ENCODE measurements around the gene SSTR5. TPM values are rescaled to one million over a fixed set of nuclear protein-coding genes. Genes with fewer than 3 reads are reported as not detected.

SSTR5 gene
- total and polyA plus RNA-seq, 2 donors (not counting 1 experiment from before 2014, with no cell fraction given): not detected

- H3K4me1 Mint-ChIP-seq: no peaks in the 10 kb centered on the region
- ChIA-PET CTCF (no interaction called here), POLR2A (no interaction called here)
- TF ChIP-seq CTCF (IDR thresholded peaks at IDR 0.05) (no peak), EZH2 (IDR thresholded peaks at IDR 0.05; ENCODE audit: borderline replicate concordance, insufficient read depth, low read depth, low read length, poor library complexity, severe bottlenecking) (no peak)
- WGBS (ENCODE audit: insufficient coverage): 82% methylated on average over 8 of the region's 8 CpGs
- intact Hi-C loops (cut with micrococcal nuclease): no loop called here
- no peak overlapping the region for H3K9ac ChIP-seq (ENCODE audit: low read length)
- peaks cover 0 to 21% (median 0%) of the 10 kb centered on the region in 4 experiments for H3K27me3 ChIP-seq (replicated peaks in 1 of 4; ENCODE audit: control extremely low read depth in 1 of 4, control insufficient read depth in 3 of 4, insufficient read depth in 4 of 4, low read length in 3 of 4)
- H3K4me2 ChIP-seq (replicated peaks; ENCODE audit: low read depth, low read length, poor library complexity, severe bottlenecking): no peak overlapping the region
- no peaks in the 10 kb centered on the region for H3K36me3 ChIP-seq (replicated peaks in 1 of 2; ENCODE audit: control extremely low read depth in 1 of 2, control insufficient read depth in 1 of 2, extremely low read depth in 1 of 2, insufficient read depth in 2 of 2, low read length in 1 of 2)
- H3K4me3 Mint-ChIP-seq: no peak overlapping the region
- peaks cover 4% of the 10 kb centered on the region for H3K9me3 Mint-ChIP-seq (ENCODE audit: insufficient read depth)
- H3K27ac Mint-ChIP-seq: no peak overlapping the region
- H3K4me1 ChIP-seq (ENCODE audit: control insufficient read depth in 2 of 2, insufficient read depth in 2 of 2, low read length in 2 of 2): no peaks in the 10 kb centered on the region
- peaks cover 4% of the 10 kb centered on the region for H3K27me3 Mint-ChIP-seq
- H4K20me1 ChIP-seq (ENCODE audit: control insufficient read depth, insufficient read depth, low read length, poor library complexity, severe bottlenecking): no peaks in the 10 kb centered on the region
- ATAC-seq (ENCODE audit: low read depth) (no peak), DNase-seq (no peak)
- H3K9me3 ChIP-seq (ENCODE audit: control extremely low read depth in 1 of 3, control insufficient read depth in 2 of 3, insufficient read depth in 1 of 3, low read length in 2 of 3): peaks cover 0 to 52% (median 0%) of the 10 kb centered on the region in 3 donors
- no peak overlapping the region for H3K27ac ChIP-seq (ENCODE audit: low read length in 2 of 2)
- H3K79me2 ChIP-seq (ENCODE audit: control insufficient read depth, insufficient read depth, low read length): no peaks in the 10 kb centered on the region
- no peak overlapping the region for H3K4me3 ChIP-seq (ENCODE audit: control extremely low read depth in 1 of 5, extremely low read depth in 1 of 5, insufficient read depth in 1 of 5, low read depth in 2 of 5, low read length in 4 of 5)
- H2AFZ ChIP-seq (ENCODE audit: insufficient read depth, low read depth, low read length, poor library complexity, severe bottlenecking): no peak overlapping the region
These were observed 16.4 kb upstream of the SSTR5 start for GRCh38 chr16:1056196-1056595.

- H3K9me3 ChIP-seq (ENCODE audit: control extremely low read depth in 1 of 3, control insufficient read depth in 2 of 3, insufficient read depth in 1 of 3, low read length in 2 of 3): peaks cover 0 to 51% (median 0%) of the 10 kb centered on the region in 3 donors
- ATAC-seq (ENCODE audit: low read depth) (no peak), DNase-seq (peak; percentile 28)
- Mint-ChIP-seq H3K4me3 (no peak overlapping the region), H3K4me1 (no peaks in the 10 kb centered on the region), H3K27me3 (peaks cover 4% of the 10 kb centered on the region), H3K9me3 (ENCODE audit: insufficient read depth) (peaks cover 4% of the 10 kb centered on the region), H3K27ac (no peak overlapping the region)
- intact Hi-C loops (cut with micrococcal nuclease): no loop called here
- no peak overlapping the region for H3K4me2 ChIP-seq (replicated peaks; ENCODE audit: low read depth, low read length, poor library complexity, severe bottlenecking)
- no peak overlapping the region for H3K4me3 ChIP-seq (ENCODE audit: control extremely low read depth in 1 of 5, extremely low read depth in 1 of 5, insufficient read depth in 1 of 5, low read depth in 2 of 5, low read length in 4 of 5)
- no peak overlapping the region for H2AFZ ChIP-seq (ENCODE audit: insufficient read depth, low read depth, low read length, poor library complexity, severe bottlenecking)
- no peaks in the 10 kb centered on the region for H4K20me1 ChIP-seq (ENCODE audit: control insufficient read depth, insufficient read depth, low read length, poor library complexity, severe bottlenecking)
- peaks cover 0 to 21% (median 0%) of the 10 kb centered on the region in 4 experiments for H3K27me3 ChIP-seq (replicated peaks in 1 of 4; ENCODE audit: control extremely low read depth in 1 of 4, control insufficient read depth in 3 of 4, insufficient read depth in 4 of 4, low read length in 3 of 4)
- TF ChIP-seq CTCF (IDR thresholded peaks at IDR 0.05) (peak; percentile 51), EZH2 (IDR thresholded peaks at IDR 0.05; ENCODE audit: borderline replicate concordance, insufficient read depth, low read depth, low read length, poor library complexity, severe bottlenecking) (no peak)
- H3K79me2 ChIP-seq (ENCODE audit: control insufficient read depth, insufficient read depth, low read length): no peaks in the 10 kb centered on the region
- no peaks in the 10 kb centered on the region for H3K4me1 ChIP-seq (ENCODE audit: control insufficient read depth in 2 of 2, insufficient read depth in 2 of 2, low read length in 2 of 2)
- H3K27ac ChIP-seq (ENCODE audit: low read length in 2 of 2): no peak overlapping the region
- POLR2A ChIA-PET: no interaction called here
- H3K36me3 ChIP-seq (replicated peaks in 1 of 2; ENCODE audit: control extremely low read depth in 1 of 2, control insufficient read depth in 1 of 2, extremely low read depth in 1 of 2, insufficient read depth in 2 of 2, low read length in 1 of 2): no peaks in the 10 kb centered on the region
- H3K9ac ChIP-seq (ENCODE audit: low read length): no peak overlapping the region
- WGBS (ENCODE audit: insufficient coverage): 32% methylated on average over 33 of the region's 33 CpGs
- CTCF ChIA-PET: no interaction called here
These were observed 15.2 kb upstream of the SSTR5 start for GRCh38 chr16:1057252-1057932.

Measured in B cell (primary cell).